ENCODE measurements around the gene AGMO.

- no peak for TF ChIP-seq EZH2 (IDR thresholded peaks at IDR 0.05; ENCODE audit: borderline replicate concordance)
- TF ChIP-seq CTCF (IDR thresholded peaks at IDR 0.05; ENCODE audit: poor library complexity) = no peak
Observed at GRCh38 chr7:15280078-15280733, 281.6 kb downstream of the AGMO start.

All from hepatocyte (in vitro differentiated cells).